GM20000 (cell line): ENCODE data around the gene LYPD6B.

ENCODE experiments used
- DNase-seq: peaks from one replicate; pipeline ENCODE4 v3.0.0; 2012; ENCODE audit warnings: low spot score
- CTCF ChIP-seq: IDR thresholded peaks from 2 replicates; pipeline ENCODE4 v1.5.1; 2012; ENCODE audit warnings: mild to moderate bottlenecking, control low read depth; ENCODE audit errors: extremely low read depth, missing control alignments

LYPD6B gene

DNA sequence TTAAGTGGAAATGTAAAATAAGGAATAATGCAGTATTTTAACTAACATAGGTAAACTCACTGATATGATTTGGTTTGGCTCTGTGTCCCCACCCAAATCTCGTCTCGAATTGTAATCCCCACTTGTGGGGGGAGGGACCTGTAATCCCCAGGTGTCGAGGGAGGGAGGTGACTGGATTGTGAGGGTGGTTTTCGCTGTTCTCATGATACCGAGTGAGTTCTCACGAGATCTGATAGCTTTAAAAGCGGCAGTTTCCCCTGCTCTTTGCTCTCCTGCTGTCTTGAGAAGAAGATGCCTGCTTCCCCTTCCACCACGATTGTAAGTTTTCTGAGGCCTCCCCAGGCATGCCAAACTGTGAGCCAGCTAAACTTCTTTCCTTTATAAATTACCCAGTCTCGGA, 182.5 kb downstream of the LYPD6B start:
- TF ChIP-seq CTCF = no peak

GRCh38 chr2:149221898-149222297, 183.4 kb downstream of the LYPD6B start:
- no peak for TF ChIP-seq CTCF
- DNase-seq = no peak

More for the DNA sequence above, 182.5 kb downstream of the LYPD6B start:
- no peak for DNase-seq

GRCh38 chr2:149223472-149224095, 185.1 kb downstream of the LYPD6B start:
- no peak for TF ChIP-seq CTCF
- DNase-seq = no peak

GRCh38 chr2:149224543-149224942, 186.0 kb downstream of the LYPD6B start:
- no peak for TF ChIP-seq CTCF
- no peak for DNase-seq

GRCh38 chr2:149225446-149225845, 186.9 kb downstream of the LYPD6B start:
- no peak for DNase-seq
- no peak for TF ChIP-seq CTCF

- no peak for DNase-seq
- TF ChIP-seq CTCF = no peak
Measured at GRCh38 chr2:149226790-149227189, 188.3 kb downstream of the LYPD6B start.

- DNase-seq = no peak
- TF ChIP-seq CTCF = no peak
Measured at GRCh38 chr2:149235816-149236375, 197.4 kb downstream of the LYPD6B start.
